ENCODE measurements around the gene CEP95. TPM values are rescaled to one million over a fixed set of nuclear protein-coding genes. Genes with fewer than 3 reads are reported as not detected.

Gene CEP95
- 18.5 and 29.3 TPM in 2 replicates for total RNA-seq

GRCh38 chr17:64506576-64507412 lies at the start of gene CEP95:
Gene CEP95 (plus strand): TSS chr17:64506977. CDS start chr17:64507098, 121 bp downstream.

DNA sequence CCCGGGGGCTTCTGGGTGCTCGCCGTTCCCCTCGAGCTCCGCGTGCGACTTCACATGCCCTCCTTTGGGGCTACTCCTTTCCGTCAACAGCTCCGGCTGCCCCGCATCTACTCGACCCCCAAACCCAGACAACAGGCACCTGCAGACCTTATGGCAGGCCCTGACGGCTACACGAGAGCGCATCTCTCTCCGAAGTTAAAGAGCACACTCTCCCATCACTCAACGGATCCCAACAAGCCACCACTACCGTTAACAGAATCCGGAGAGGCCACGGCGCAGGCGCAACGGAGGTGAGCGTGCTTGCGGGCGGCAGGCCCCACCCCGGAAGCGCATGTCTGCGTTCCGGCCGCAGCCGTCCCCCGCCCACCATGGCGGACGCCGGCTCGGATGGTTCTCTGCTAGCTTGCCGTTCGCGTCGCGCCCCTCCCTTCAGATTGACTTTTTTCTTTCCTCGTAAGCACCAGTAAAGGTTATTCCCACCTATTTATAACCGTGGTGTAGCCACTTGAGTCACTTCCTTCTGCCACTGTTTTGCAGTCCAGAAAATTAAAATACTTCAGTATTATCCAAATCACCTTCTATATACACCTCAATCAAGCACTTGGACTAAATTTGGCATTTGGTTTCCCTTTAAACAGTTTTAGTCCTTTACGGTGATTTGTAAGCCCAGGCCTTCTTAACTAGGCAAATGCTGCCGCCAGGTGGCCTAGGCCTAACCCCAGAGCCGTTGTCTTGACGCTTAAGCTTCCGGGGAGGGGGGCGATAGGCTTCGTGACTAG lies 9.8 kb upstream of the CEP95 start, which contains the start of gene POLG2:
POLG2 (minus strand) TSS at position 269 of the 779 bp plus-strand sequence; CDS start at position 183, 86 bp downstream.

GRCh38 chr17:64506201-64506575 lies 589 bp upstream of the CEP95 start, which contains the start of gene DDX5:
Gene DDX5 (minus strand): TSS chr17:64506289. CDS start chr17:64506119, 170 bp downstream.

Other genes starting within 250 kb of the CEP95 start
- 15.4 and 44.4 TPM in 2 replicates for gene TEX2, start 243.7 kb upstream of the CEP95 start, total RNA-seq
- 628 and 791 TPM in 2 replicates for gene PECAM1, start 116.1 kb upstream of the CEP95 start, total RNA-seq
- 1.5 and 3.5 TPM in 2 replicates for gene MILR1, start 57.9 kb upstream of the CEP95 start, total RNA-seq
- gene POLG2, start 9.9 kb upstream of the CEP95 start, total RNA-seq = 6.6 and 12.5 TPM in 2 replicates
- gene DDX5, start 688 bp upstream of the CEP95 start, total RNA-seq = 417 and 1,044 TPM in 2 replicates
- 58.9 and 218 TPM in 2 replicates for gene SMURF2, start 155.3 kb downstream of the CEP95 start, total RNA-seq

Measured in bladder microvascular endothelial cell (primary cell).